Neural progenitor cell (in vitro differentiated cells): ENCODE data around the gene GGT7. TPM values are rescaled to one million over a fixed set of nuclear protein-coding genes. Genes with fewer than 3 reads are reported as not detected.

ENCODE experiments used
- DNase-seq: peaks from one replicate; pipeline ENCODE4 v3.0.0-alpha.2; 2016; ENCODE audit warnings: low spot score
- H2AFZ ChIP-seq: fragments of 200-600 bp; sonication (generic); replicated peaks from 2 replicates; pipeline ENCODE4 v1.6.1; 2016; ENCODE audit warnings: antibody characterized with exemption
- H3F3A ChIP-seq: fragments of 200-600 bp; sonication (generic); 2 replicates; pipeline ENCODE4 v1.6.1; 2016; ENCODE audit warnings: antibody characterized with exemption, low read depth
- H3K27ac ChIP-seq: fragments of 200-600 bp; sonication (generic); 2 replicates; pipeline ENCODE4 v1.5.1; 2016; ENCODE audit warnings: mild to moderate bottlenecking
- H3K27me3 ChIP-seq: fragments of 200-600 bp; sonication (generic); 2 replicates; pipeline ENCODE4 v1.6.1; 2016; ENCODE audit warnings: mild to moderate bottlenecking, moderate library complexity
- H3K36me3 ChIP-seq: fragments of 200-600 bp; sonication (generic); 2 replicates; pipeline ENCODE4 v1.5.1; 2016
- H3K4me1 ChIP-seq: fragments of 200-600 bp; sonication (generic); 2 replicates; pipeline ENCODE4 v1.6.1; 2016; ENCODE audit warnings: mixed run types
- H3K4me2 ChIP-seq: fragments of 200-600 bp; sonication (generic); 2 replicates; pipeline ENCODE4 v1.6.1; 2016
- H3K4me3 ChIP-seq: fragments of 200-600 bp; sonication (generic); 2 replicates; pipeline ENCODE4 v1.5.1; 2016
- H3K79me2 ChIP-seq: fragments of 200-600 bp; sonication (generic); 2 replicates; pipeline ENCODE4 v1.6.1; 2016; ENCODE audit warnings: low read depth
- H3K9ac ChIP-seq: fragments of 200-600 bp; sonication (generic); 2 replicates; pipeline ENCODE4 v1.6.1; 2016
- H3K9me3 ChIP-seq: fragments of 200-600 bp; sonication (generic); 2 replicates; pipeline ENCODE4 v1.5.1; 2016; ENCODE audit warnings: low read depth
- H4K20me1 ChIP-seq: fragments of 200-600 bp; sonication (generic); 2 replicates; pipeline ENCODE4 v1.6.1; 2016; ENCODE audit warnings: low read depth
- H3K27ac Mint-ChIP-seq: 3 replicates; pipeline ENCODE4 v1.8.0; 2021; ENCODE audit warnings: mixed read lengths
- H3K27me3 Mint-ChIP-seq: 2 replicates; pipeline ENCODE4 v1.8.0; 2022; ENCODE audit warnings: low read depth, mild to moderate bottlenecking, inconsistent platforms, moderate library complexity, mixed read lengths; ENCODE audit not compliant: insufficient read depth
- H3K36me3 Mint-ChIP-seq: 3 replicates; pipeline ENCODE4 v1.8.0; 2021; ENCODE audit warnings: mixed read lengths
- H3K4me1 Mint-ChIP-seq: 3 replicates; pipeline ENCODE4 v1.8.0; 2021; ENCODE audit warnings: mixed read lengths
- H3K4me3 Mint-ChIP-seq: 3 replicates; pipeline ENCODE4 v1.8.0; 2021; ENCODE audit warnings: mild to moderate bottlenecking, moderate library complexity, mixed read lengths
- H3K9me3 Mint-ChIP-seq: 3 replicates; pipeline ENCODE4 v1.8.0; 2020; ENCODE audit warnings: mixed read lengths
- CTCF ChIP-seq: fragments of 200-600 bp; sonication (generic); IDR thresholded peaks from 2 replicates; pipeline ENCODE4 v1.5.1; 2017; ENCODE audit warnings: antibody characterized with exemption, mild to moderate bottlenecking
- EZH2 ChIP-seq: fragments of 200-600 bp; sonication (generic); IDR thresholded peaks from 2 replicates; pipeline ENCODE4 v1.6.1; 2017; ENCODE audit warnings: antibody characterized with exemption, mild to moderate bottlenecking, moderate library complexity
- EZH2phosphoT487 ChIP-seq: fragments of 200-600 bp; sonication (generic); IDR thresholded peaks from 2 replicates; pipeline ENCODE4 v1.6.1; 2017; ENCODE audit warnings: antibody characterized with exemption
- total RNA-seq: library from RNA; depleted of rRNA; stranded (reverse); fragments of >200 nt; gene quantifications from 2 replicates; pipeline ENCODE4 v1.2.3, GENCODE V29; 2015; ENCODE audit warnings: low replicate concordance

GGT7 gene
- total RNA-seq, 1 donor from 2014 or later: 9.1 TPM

GRCh38 chr20:34874094-34874654 lies 1.5 kb upstream of the GGT7 start:
- no peak overlapping the region for H3K4me3 ChIP-seq
- no peaks in the 10 kb centered on the region for H3K9me3 ChIP-seq
- peak; percentile 82 for DNase-seq
- H3K4me1 Mint-ChIP-seq: peaks cover 35% of the 10 kb centered on the region
- no peak overlapping the region for H3K9ac ChIP-seq
- peaks cover 3% of the 10 kb centered on the region for H3K36me3 Mint-ChIP-seq
- H3K27ac ChIP-seq: no peak overlapping the region
- H3K9me3 Mint-ChIP-seq: no peaks in the 10 kb centered on the region
- no peak overlapping the region for H2AFZ ChIP-seq
- H3K79me2 ChIP-seq: peaks cover 20% of the 10 kb centered on the region
- no peaks in the 10 kb centered on the region for H4K20me1 ChIP-seq
- H3F3A ChIP-seq: peaks cover 26% of the 10 kb centered on the region
- H3K27me3 ChIP-seq: peaks cover 34% of the 10 kb centered on the region
- peaks cover 13% of the 10 kb centered on the region for H3K27me3 Mint-ChIP-seq
- no peak overlapping the region for H3K4me2 ChIP-seq
- H3K27ac Mint-ChIP-seq: no peak overlapping the region
- TF ChIP-seq CTCF (peak; percentile 81), EZH2 (no peak), EZH2phosphoT487 (no peak)
- H3K4me3 Mint-ChIP-seq: peak overlapping the region; percentile 94
- peaks cover 14% of the 10 kb centered on the region for H3K4me1 ChIP-seq
- no peaks in the 10 kb centered on the region for H3K36me3 ChIP-seq

- Histone ChIP-seq H3K27ac (no peak overlapping the region), H3F3A (peaks cover 26% of the 10 kb centered on the region), H3K4me2 (peak overlapping the region; percentile 97), H3K27me3 (peaks cover 34% of the 10 kb centered on the region), H3K79me2 (peaks cover 20% of the 10 kb centered on the region), H4K20me1 (no peaks in the 10 kb centered on the region), H3K9me3 (no peaks in the 10 kb centered on the region), H3K9ac (no peak overlapping the region), H3K36me3 (no peaks in the 10 kb centered on the region), H3K4me3 (no peak overlapping the region), H3K4me1 (peaks cover 14% of the 10 kb centered on the region), H2AFZ (no peak overlapping the region)
- DNase-seq: no peak
- peak overlapping the region; percentile 94 for H3K4me3 Mint-ChIP-seq
- peaks cover 11% of the 10 kb centered on the region for H3K27me3 Mint-ChIP-seq
- no peak for TF ChIP-seq CTCF
- no peak for TF ChIP-seq EZH2phosphoT487
- no peaks in the 10 kb centered on the region for H3K9me3 Mint-ChIP-seq
- peaks cover 35% of the 10 kb centered on the region for H3K4me1 Mint-ChIP-seq
- no peak overlapping the region for H3K27ac Mint-ChIP-seq
- H3K36me3 Mint-ChIP-seq: peaks cover 3% of the 10 kb centered on the region
Observed at GRCh38 chr20:34873583-34874093, 982 bp upstream of the GGT7 start.

- peaks cover 14% of the 10 kb centered on the region for H3K4me1 ChIP-seq
- peaks cover 33% of the 10 kb centered on the region for H3K4me1 Mint-ChIP-seq
- peak overlapping the region; percentile 14 for H3K27ac Mint-ChIP-seq
- H3K36me3 Mint-ChIP-seq: peaks cover 3% of the 10 kb centered on the region
- peaks cover 20% of the 10 kb centered on the region for H3K79me2 ChIP-seq
- H4K20me1 ChIP-seq: no peaks in the 10 kb centered on the region
- peak overlapping the region; percentile 98 for H2AFZ ChIP-seq
- H3F3A ChIP-seq: peaks cover 23% of the 10 kb centered on the region
- peaks cover 23% of the 10 kb centered on the region for H3K27me3 ChIP-seq
- no peaks in the 10 kb centered on the region for H3K9me3 ChIP-seq
- no peak for DNase-seq
- peak overlapping the region; percentile 97 for H3K4me2 ChIP-seq
- H3K4me3 ChIP-seq: peak overlapping the region; percentile 89
- H3K27me3 Mint-ChIP-seq: peaks cover 9% of the 10 kb centered on the region
- H3K27ac ChIP-seq: no peak overlapping the region
- H3K36me3 ChIP-seq: no peaks in the 10 kb centered on the region
- peak overlapping the region; percentile 94 for H3K4me3 Mint-ChIP-seq
- H3K9me3 Mint-ChIP-seq: no peaks in the 10 kb centered on the region
- peak overlapping the region; percentile 64 for H3K9ac ChIP-seq
- TF ChIP-seq CTCF: no peak
- no peak for TF ChIP-seq EZH2
- no peak for TF ChIP-seq EZH2phosphoT487
Observed at GRCh38 chr20:34871966-34872621, 562 bp downstream of the GGT7 start.
